NCI-H2196 treated with DMSO at 0.1 percent for 48 hours (cell line): ENCODE results near the gene CNTFR.

ENCODE experiments used
- DNase-seq: peaks from one replicate; lab custom pipeline; 2025; ENCODE audit not compliant: unreplicated experiment; lab: John Stamatoyannopoulos, UW

The CNTFR gene

GRCh38 chr9:34590381-34591247, 1.1 kb upstream of the CNTFR start:
- no peak for DNase-seq

GRCh38 chr9:34588671-34589635, 571 bp downstream of the CNTFR start:
- DNase-seq: no peak

- DNase-seq: no peak
Observed at GRCh38 chr9:34587271-34587670, 2.3 kb downstream of the CNTFR start.

- DNase-seq: no peak
Observed at GRCh38 chr9:34585946-34586669, 3.4 kb downstream of the CNTFR start.

GRCh38 chr9:34584970-34585369, 4.6 kb downstream of the CNTFR start:
- no peak for DNase-seq

GRCh38 chr9:34582787-34583186, 6.7 kb downstream of the CNTFR start:
- DNase-seq: no peak

GRCh38 chr9:34581318-34581717, 8.2 kb downstream of the CNTFR start:
- DNase-seq: no peak

- no peak for DNase-seq
Observed at GRCh38 chr9:34580358-34580757, 9.2 kb downstream of the CNTFR start.

GRCh38 chr9:34579808-34580163, 9.7 kb downstream of the CNTFR start:
- DNase-seq: no peak

GRCh38 chr9:34579104-34579807, 10.3 kb downstream of the CNTFR start:
- DNase-seq: no peak

GRCh38 chr9:34578241-34579103, 11.1 kb downstream of the CNTFR start:
- no peak for DNase-seq

GRCh38 chr9:34577400-34578240, 11.9 kb downstream of the CNTFR start:
- DNase-seq: no peak

GRCh38 chr9:34576597-34577399, 12.7 kb downstream of the CNTFR start:
- DNase-seq: no peak

- DNase-seq: no peak
Observed at GRCh38 chr9:34575862-34576596, 13.5 kb downstream of the CNTFR start.

- DNase-seq: no peak
Observed at GRCh38 chr9:34575241-34575640, 14.3 kb downstream of the CNTFR start.

- DNase-seq: no peak
Observed at GRCh38 chr9:34574571-34574970, 15.0 kb downstream of the CNTFR start.

GRCh38 chr9:34573599-34574325, 15.8 kb downstream of the CNTFR start:
- no peak for DNase-seq
